ENCODE measurements around the gene HDAC4. TPM values are rescaled to one million over a fixed set of nuclear protein-coding genes. Genes with fewer than 3 reads are reported as not detected.

HDAC4 gene
- total and polyA plus RNA-seq, 2 donors (not counting 1 experiment from before 2014, with no cell fraction given), result 13.5 to 46.0 TPM

DNA sequence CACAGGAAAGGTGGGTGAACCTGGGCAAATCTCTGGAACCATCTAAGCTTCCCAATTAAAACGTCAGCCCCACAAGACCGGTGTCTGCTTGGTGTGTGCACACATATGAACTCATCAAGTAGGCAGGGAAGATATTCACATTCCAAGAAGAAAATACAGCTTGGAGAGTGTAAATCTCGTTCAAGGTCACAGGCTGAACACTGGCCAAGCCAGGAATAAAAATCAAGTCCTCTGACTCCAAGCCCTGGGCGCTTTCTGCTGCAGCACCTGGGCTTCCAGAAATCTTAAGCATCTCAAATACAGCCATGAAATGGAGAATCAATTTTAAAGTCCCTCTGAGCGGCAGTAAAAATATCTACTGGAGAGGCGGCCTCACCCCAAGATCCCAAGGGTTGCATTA, 402.0 kb downstream of the HDAC4 start:
- Histone ChIP-seq H3K36me3 (replicated peaks in 1 of 2; ENCODE audit: control extremely low read depth in 1 of 2, control insufficient read depth in 1 of 2, extremely low read depth in 1 of 2, insufficient read depth in 2 of 2, low read length in 1 of 2) (no peaks in the 10 kb centered on the region), H3K9ac (ENCODE audit: low read length) (no peak overlapping the region), H3K4me3 (ENCODE audit: control extremely low read depth in 1 of 5, extremely low read depth in 1 of 5, insufficient read depth in 1 of 5, low read depth in 2 of 5, low read length in 4 of 5) (no peak overlapping the region), H3K79me2 (ENCODE audit: control insufficient read depth, insufficient read depth, low read length) (no peaks in the 10 kb centered on the region), H3K9me3 (ENCODE audit: control extremely low read depth in 1 of 3, control insufficient read depth in 2 of 3, insufficient read depth in 1 of 3, low read length in 2 of 3) (peaks cover 0 to 37% (median 3%) of the 10 kb centered on the region in 3 donors), H4K20me1 (ENCODE audit: control insufficient read depth, insufficient read depth, low read length, poor library complexity, severe bottlenecking) (no peaks in the 10 kb centered on the region), H3K4me2 (replicated peaks; ENCODE audit: low read depth, low read length, poor library complexity, severe bottlenecking) (no peak overlapping the region), H2AFZ (ENCODE audit: insufficient read depth, low read depth, low read length, poor library complexity, severe bottlenecking) (no peak overlapping the region), H3K4me1 (ENCODE audit: control insufficient read depth in 2 of 2, insufficient read depth in 2 of 2, low read length in 2 of 2) (no peaks in the 10 kb centered on the region), H3K27me3 (replicated peaks in 1 of 4; ENCODE audit: control extremely low read depth in 1 of 4, control insufficient read depth in 3 of 4, insufficient read depth in 4 of 4, low read length in 3 of 4) (peaks cover 0 to 3% (median 0%) of the 10 kb centered on the region in 4 experiments), H3K27ac (ENCODE audit: low read length in 2 of 2) (no peak overlapping the region)
- Mint-ChIP-seq H3K27me3 (peaks cover 3% of the 10 kb centered on the region), H3K9me3 (ENCODE audit: insufficient read depth) (peaks cover 6% of the 10 kb centered on the region), H3K4me1 (no peaks in the 10 kb centered on the region), H3K27ac (no peak overlapping the region), H3K4me3 (no peak overlapping the region)
- CTCF ChIA-PET, result no interaction called here
- 93% methylated on average over 4 of the region's 6 CpGs for WGBS (ENCODE audit: insufficient coverage)
- ATAC-seq (ENCODE audit: low read depth) (no peak), DNase-seq (no peak)
- POLR2A ChIA-PET, result no interaction called here
- TF ChIP-seq, protein P1, sequence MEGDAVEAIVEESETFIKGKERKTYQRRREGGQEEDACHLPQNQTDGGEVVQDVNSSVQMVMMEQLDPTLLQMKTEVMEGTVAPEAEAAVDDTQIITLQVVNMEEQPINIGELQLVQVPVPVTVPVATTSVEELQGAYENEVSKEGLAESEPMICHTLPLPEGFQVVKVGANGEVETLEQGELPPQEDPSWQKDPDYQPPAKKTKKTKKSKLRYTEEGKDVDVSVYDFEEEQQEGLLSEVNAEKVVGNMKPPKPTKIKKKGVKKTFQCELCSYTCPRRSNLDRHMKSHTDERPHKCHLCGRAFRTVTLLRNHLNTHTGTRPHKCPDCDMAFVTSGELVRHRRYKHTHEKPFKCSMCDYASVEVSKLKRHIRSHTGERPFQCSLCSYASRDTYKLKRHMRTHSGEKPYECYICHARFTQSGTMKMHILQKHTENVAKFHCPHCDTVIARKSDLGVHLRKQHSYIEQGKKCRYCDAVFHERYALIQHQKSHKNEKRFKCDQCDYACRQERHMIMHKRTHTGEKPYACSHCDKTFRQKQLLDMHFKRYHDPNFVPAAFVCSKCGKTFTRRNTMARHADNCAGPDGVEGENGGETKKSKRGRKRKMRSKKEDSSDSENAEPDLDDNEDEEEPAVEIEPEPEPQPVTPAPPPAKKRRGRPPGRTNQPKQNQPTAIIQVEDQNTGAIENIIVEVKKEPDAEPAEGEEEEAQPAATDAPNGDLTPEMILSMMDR (IDR thresholded peaks at IDR 0.05), result no peak
- TF ChIP-seq EZH2 (IDR thresholded peaks at IDR 0.05; ENCODE audit: borderline replicate concordance, insufficient read depth, low read depth, low read length, poor library complexity, severe bottlenecking), result no peak
- intact Hi-C loops (cut with micrococcal nuclease), result no loop called here

Small RNA genes lying within 50 kb of the gene (small RNA-seq; reads per million reads assigned to genes)
- gene MIR2467 (ENCODE audit: insufficient read length, low read depth, low replicate concordance) (not detected), gene MIR4269 (ENCODE audit: insufficient read length, low read depth, low replicate concordance) (not detected), gene MIR4440 (ENCODE audit: insufficient read length, low read depth, low replicate concordance) (not detected), gene MIR4441 (ENCODE audit: insufficient read length, low read depth, low replicate concordance) (not detected)
